ENCODE data around the gene P2RX5.

- no peak for TF ChIP-seq CTCF (IDR thresholded peaks at IDR 0.05 in 2 of 3, conservative IDR thresholded peaks at IDR 0.05 in 1 of 3; ENCODE audit: control insufficient read depth in 2 of 3, extremely low read depth in 1 of 3, insufficient read depth in 1 of 3, low read depth in 3 of 3, low read length in 3 of 3)
- no peak for TF ChIP-seq TAF1 (IDR thresholded peaks at IDR 0.05; ENCODE audit: borderline replicate concordance, low read depth, low read length)
- no peak for TF ChIP-seq POLR2A (IDR thresholded peaks at IDR 0.05; ENCODE audit: low read depth, low read length)
- no peak for TF ChIP-seq CREB1 (IDR thresholded peaks at IDR 0.05; ENCODE audit: low read depth)
- no peak for TF ChIP-seq E2F4 (IDR thresholded peaks at IDR 0.05; ENCODE audit: low read depth, low read length)
- no peak for TF ChIP-seq IKZF1 (conservative IDR thresholded peaks at IDR 0.05)
- TF ChIP-seq CEBPB (IDR thresholded peaks at IDR 0.05; ENCODE audit: borderline replicate concordance in 1 of 2, low read depth in 2 of 2, low read length in 2 of 2) = no peak
- no peak for TF ChIP-seq RFX5 (IDR thresholded peaks at IDR 0.05; ENCODE audit: low read depth, low read length)
- TF ChIP-seq SP1 (IDR thresholded peaks at IDR 0.05; ENCODE audit: low read depth, low read length) = no peak
- TF ChIP-seq ZNF687 (IDR thresholded peaks at IDR 0.05) = no peak
- TF ChIP-seq POLR2AphosphoS5 (IDR thresholded peaks at IDR 0.05; ENCODE audit: low read length) = no peak
- TF ChIP-seq NRF1 (conservative IDR thresholded peaks at IDR 0.05; ENCODE audit: low read depth, low read length) = no peak
- no peak for TF ChIP-seq JUND (IDR thresholded peaks at IDR 0.05; ENCODE audit: low read depth, low read length)
These were observed 22.2 kb upstream of the P2RX5 start for GRCh38 chr17:3718201-3718600.
